ENCODE data around the gene ISX. TPM values are rescaled to one million over a fixed set of nuclear protein-coding genes. Genes with fewer than 3 reads are reported as not detected.

The ISX gene
- total RNA-seq, 1 experiment from 2014 or later, result not detected

- Histone ChIP-seq H3K9me3 (ENCODE audit: low read length) (no peaks in the 10 kb centered on the region), H3K9ac (ENCODE audit: low read length) (no peak overlapping the region), H3K36me3 (ENCODE audit: insufficient read depth, low read length) (no peaks in the 10 kb centered on the region), H3K9me2 (replicated peaks; ENCODE audit: insufficient read depth, low read length) (no peaks in the 10 kb centered on the region), H4K20me1 (ENCODE audit: insufficient read depth, low read depth, low read length) (no peaks in the 10 kb centered on the region), H3K4me3 (ENCODE audit: low read length) (no peak overlapping the region), H3K4me1 (ENCODE audit: low read length) (no peaks in the 10 kb centered on the region), H3K27me3 (ENCODE audit: low read length) (no peaks in the 10 kb centered on the region), H3K27ac (ENCODE audit: low read length) (no peak overlapping the region), H3K79me2 (ENCODE audit: low read length) (no peaks in the 10 kb centered on the region), H3K4me2 (ENCODE audit: low read depth, low read length, poor library complexity, severe bottlenecking) (no peak overlapping the region), H2AFZ (ENCODE audit: low read length) (no peak overlapping the region)
- DNase-seq, result no peak
Observed at GRCh38 chr22:35071784-35072183, 5.8 kb downstream of the ISX start.

DNA sequence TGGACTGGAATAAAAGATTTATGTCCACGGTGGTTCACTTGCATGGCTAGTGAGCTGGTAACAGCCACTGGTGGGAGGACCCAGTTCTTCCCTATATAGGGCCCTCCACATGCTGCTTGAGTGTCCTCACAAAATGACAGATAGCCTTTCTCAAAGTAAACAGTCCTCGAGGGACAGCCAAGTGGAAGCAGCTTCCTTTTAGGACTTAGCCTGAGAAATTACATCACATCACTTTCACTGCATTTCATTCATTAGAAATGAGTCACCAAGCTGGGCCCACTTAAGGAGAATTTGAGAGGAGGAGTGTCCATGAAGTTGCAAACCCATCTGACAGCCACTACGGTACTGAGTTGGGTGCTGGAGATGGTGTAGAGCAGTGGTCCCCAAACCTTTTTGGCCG, 7.0 kb downstream of the ISX start:
- Histone ChIP-seq H3K4me3 (ENCODE audit: low read length) (no peak overlapping the region), H3K9ac (ENCODE audit: low read length) (no peak overlapping the region), H3K9me3 (ENCODE audit: low read length) (no peaks in the 10 kb centered on the region), H2AFZ (ENCODE audit: low read length) (no peak overlapping the region), H3K27me3 (ENCODE audit: low read length) (no peaks in the 10 kb centered on the region), H3K4me1 (ENCODE audit: low read length) (no peaks in the 10 kb centered on the region), H3K27ac (ENCODE audit: low read length) (no peak overlapping the region), H3K79me2 (ENCODE audit: low read length) (no peaks in the 10 kb centered on the region), H3K9me2 (replicated peaks; ENCODE audit: insufficient read depth, low read length) (no peaks in the 10 kb centered on the region), H3K4me2 (ENCODE audit: low read depth, low read length, poor library complexity, severe bottlenecking) (no peak overlapping the region), H3K36me3 (ENCODE audit: insufficient read depth, low read length) (no peaks in the 10 kb centered on the region), H4K20me1 (ENCODE audit: insufficient read depth, low read depth, low read length) (no peaks in the 10 kb centered on the region)
- DNase-seq, result no peak

- Histone ChIP-seq H3K4me1 (ENCODE audit: low read length) (no peaks in the 10 kb centered on the region), H3K9ac (ENCODE audit: low read length) (no peak overlapping the region), H2AFZ (ENCODE audit: low read length) (no peak overlapping the region), H4K20me1 (ENCODE audit: insufficient read depth, low read depth, low read length) (no peaks in the 10 kb centered on the region), H3K27ac (ENCODE audit: low read length) (no peak overlapping the region), H3K9me3 (ENCODE audit: low read length) (no peaks in the 10 kb centered on the region), H3K36me3 (ENCODE audit: insufficient read depth, low read length) (no peaks in the 10 kb centered on the region), H3K27me3 (ENCODE audit: low read length) (no peaks in the 10 kb centered on the region), H3K79me2 (ENCODE audit: low read length) (no peaks in the 10 kb centered on the region), H3K4me2 (ENCODE audit: low read depth, low read length, poor library complexity, severe bottlenecking) (no peak overlapping the region), H3K4me3 (ENCODE audit: low read length) (no peak overlapping the region), H3K9me2 (replicated peaks; ENCODE audit: insufficient read depth, low read length) (no peaks in the 10 kb centered on the region)
- DNase-seq, result no peak
Observed at GRCh38 chr22:35074583-35074982, 8.6 kb downstream of the ISX start.

GRCh38 chr22:35076630-35077029, 10.7 kb downstream of the ISX start:
- H3K27me3 ChIP-seq (ENCODE audit: low read length), result no peaks in the 10 kb centered on the region
- no peak overlapping the region for H3K4me3 ChIP-seq (ENCODE audit: low read length)
- no peaks in the 10 kb centered on the region for H3K9me2 ChIP-seq (replicated peaks; ENCODE audit: insufficient read depth, low read length)
- no peaks in the 10 kb centered on the region for H3K4me1 ChIP-seq (ENCODE audit: low read length)
- H3K4me2 ChIP-seq (ENCODE audit: low read depth, low read length, poor library complexity, severe bottlenecking), result no peak overlapping the region
- no peak overlapping the region for H3K9ac ChIP-seq (ENCODE audit: low read length)
- DNase-seq, result no peak
- H3K9me3 ChIP-seq (ENCODE audit: low read length), result no peaks in the 10 kb centered on the region
- H2AFZ ChIP-seq (ENCODE audit: low read length), result no peak overlapping the region
- H3K79me2 ChIP-seq (ENCODE audit: low read length), result no peaks in the 10 kb centered on the region
- no peaks in the 10 kb centered on the region for H3K36me3 ChIP-seq (ENCODE audit: insufficient read depth, low read length)
- H4K20me1 ChIP-seq (ENCODE audit: insufficient read depth, low read depth, low read length), result no peaks in the 10 kb centered on the region
- no peak overlapping the region for H3K27ac ChIP-seq (ENCODE audit: low read length)

- Histone ChIP-seq H3K9ac (ENCODE audit: low read length) (no peak overlapping the region), H3K36me3 (ENCODE audit: insufficient read depth, low read length) (no peaks in the 10 kb centered on the region), H3K27ac (ENCODE audit: low read length) (no peak overlapping the region), H3K4me3 (ENCODE audit: low read length) (no peak overlapping the region), H3K9me3 (ENCODE audit: low read length) (no peaks in the 10 kb centered on the region), H2AFZ (ENCODE audit: low read length) (no peak overlapping the region), H3K9me2 (replicated peaks; ENCODE audit: insufficient read depth, low read length) (no peaks in the 10 kb centered on the region), H3K4me1 (ENCODE audit: low read length) (peaks cover 5% of the 10 kb centered on the region), H3K79me2 (ENCODE audit: low read length) (no peaks in the 10 kb centered on the region), H3K27me3 (ENCODE audit: low read length) (no peaks in the 10 kb centered on the region), H3K4me2 (ENCODE audit: low read depth, low read length, poor library complexity, severe bottlenecking) (no peak overlapping the region), H4K20me1 (ENCODE audit: insufficient read depth, low read depth, low read length) (no peaks in the 10 kb centered on the region)
- no peak for DNase-seq
Observed at GRCh38 chr22:35085621-35086020, 19.7 kb downstream of the ISX start.

GRCh38 chr22:35089139-35089538, 23.2 kb downstream of the ISX start:
- no peak overlapping the region for H3K4me3 ChIP-seq (ENCODE audit: low read length)
- H3K36me3 ChIP-seq (ENCODE audit: insufficient read depth, low read length), result no peaks in the 10 kb centered on the region
- peaks cover 5% of the 10 kb centered on the region for H3K4me1 ChIP-seq (ENCODE audit: low read length)
- no peak overlapping the region for H3K27ac ChIP-seq (ENCODE audit: low read length)
- no peaks in the 10 kb centered on the region for H3K9me2 ChIP-seq (replicated peaks; ENCODE audit: insufficient read depth, low read length)
- H3K9me3 ChIP-seq (ENCODE audit: low read length), result no peaks in the 10 kb centered on the region
- H4K20me1 ChIP-seq (ENCODE audit: insufficient read depth, low read depth, low read length), result no peaks in the 10 kb centered on the region
- DNase-seq, result no peak
- no peak overlapping the region for H3K9ac ChIP-seq (ENCODE audit: low read length)
- no peak overlapping the region for H2AFZ ChIP-seq (ENCODE audit: low read length)
- H3K4me2 ChIP-seq (ENCODE audit: low read depth, low read length, poor library complexity, severe bottlenecking), result no peak overlapping the region
- H3K79me2 ChIP-seq (ENCODE audit: low read length), result no peaks in the 10 kb centered on the region
- no peaks in the 10 kb centered on the region for H3K27me3 ChIP-seq (ENCODE audit: low read length)

GRCh38 chr22:35092406-35092805, 26.4 kb downstream of the ISX start:
- H3K4me1 ChIP-seq (ENCODE audit: low read length), result peaks cover 5% of the 10 kb centered on the region
- no peak for DNase-seq
- no peak overlapping the region for H3K27ac ChIP-seq (ENCODE audit: low read length)
- no peaks in the 10 kb centered on the region for H4K20me1 ChIP-seq (ENCODE audit: insufficient read depth, low read depth, low read length)
- H3K9me2 ChIP-seq (replicated peaks; ENCODE audit: insufficient read depth, low read length), result no peaks in the 10 kb centered on the region
- H3K9me3 ChIP-seq (ENCODE audit: low read length), result no peaks in the 10 kb centered on the region
- H3K4me3 ChIP-seq (ENCODE audit: low read length), result no peak overlapping the region
- H3K27me3 ChIP-seq (ENCODE audit: low read length), result no peaks in the 10 kb centered on the region
- no peak overlapping the region for H3K4me2 ChIP-seq (ENCODE audit: low read depth, low read length, poor library complexity, severe bottlenecking)
- no peaks in the 10 kb centered on the region for H3K36me3 ChIP-seq (ENCODE audit: insufficient read depth, low read length)
- H3K79me2 ChIP-seq (ENCODE audit: low read length), result no peaks in the 10 kb centered on the region
- H2AFZ ChIP-seq (ENCODE audit: low read length), result no peak overlapping the region
- no peak overlapping the region for H3K9ac ChIP-seq (ENCODE audit: low read length)

GRCh38 chr22:35098921-35099320, 33.0 kb downstream of the ISX start:
- Histone ChIP-seq H3K9me2 (replicated peaks; ENCODE audit: insufficient read depth, low read length) (no peaks in the 10 kb centered on the region), H3K36me3 (ENCODE audit: insufficient read depth, low read length) (no peaks in the 10 kb centered on the region), H3K27me3 (ENCODE audit: low read length) (no peaks in the 10 kb centered on the region), H3K9ac (ENCODE audit: low read length) (no peak overlapping the region), H3K4me1 (ENCODE audit: low read length) (peaks cover 18% of the 10 kb centered on the region), H4K20me1 (ENCODE audit: insufficient read depth, low read depth, low read length) (no peaks in the 10 kb centered on the region), H3K9me3 (ENCODE audit: low read length) (no peaks in the 10 kb centered on the region), H3K79me2 (ENCODE audit: low read length) (no peaks in the 10 kb centered on the region), H3K4me3 (ENCODE audit: low read length) (no peak overlapping the region), H2AFZ (ENCODE audit: low read length) (no peak overlapping the region), H3K4me2 (ENCODE audit: low read depth, low read length, poor library complexity, severe bottlenecking) (no peak overlapping the region), H3K27ac (ENCODE audit: low read length) (no peak overlapping the region)
- no peak for DNase-seq

DNA sequence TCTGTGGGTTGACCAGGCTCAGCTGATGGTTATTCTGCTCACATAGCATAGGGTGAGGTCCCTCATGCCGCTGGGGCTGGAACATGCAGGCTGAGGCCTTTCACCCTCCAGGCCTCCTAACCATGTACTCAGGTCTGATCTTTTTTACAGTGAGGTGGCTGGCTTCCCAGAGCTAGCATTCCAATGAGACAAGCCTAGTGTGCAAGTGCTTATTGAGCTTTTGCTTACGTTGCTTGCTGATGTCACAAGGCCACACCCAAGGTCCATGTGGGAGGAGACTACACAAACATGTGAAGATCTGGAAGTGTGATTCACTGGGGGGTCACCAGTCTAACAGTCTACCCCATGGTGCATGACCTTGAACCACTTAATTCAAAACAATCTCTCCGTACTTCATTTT, 33.9 kb downstream of the ISX start:
- H3K4me1 ChIP-seq (ENCODE audit: low read length), result peaks cover 26% of the 10 kb centered on the region
- H3K4me2 ChIP-seq (ENCODE audit: low read depth, low read length, poor library complexity, severe bottlenecking), result no peak overlapping the region

More for the DNA sequence above, 33.9 kb downstream of the ISX start:
- H3K36me3 ChIP-seq (ENCODE audit: insufficient read depth, low read length), result no peaks in the 10 kb centered on the region
- no peak overlapping the region for H3K4me3 ChIP-seq (ENCODE audit: low read length)
- no peak overlapping the region for H3K9ac ChIP-seq (ENCODE audit: low read length)
- H3K9me3 ChIP-seq (ENCODE audit: low read length), result no peaks in the 10 kb centered on the region
- no peak for DNase-seq
- H2AFZ ChIP-seq (ENCODE audit: low read length), result no peak overlapping the region
- H3K79me2 ChIP-seq (ENCODE audit: low read length), result no peaks in the 10 kb centered on the region
- H3K27ac ChIP-seq (ENCODE audit: low read length), result no peak overlapping the region
- H3K27me3 ChIP-seq (ENCODE audit: low read length), result no peaks in the 10 kb centered on the region
- no peaks in the 10 kb centered on the region for H3K9me2 ChIP-seq (replicated peaks; ENCODE audit: insufficient read depth, low read length)
- H4K20me1 ChIP-seq (ENCODE audit: insufficient read depth, low read depth, low read length), result no peaks in the 10 kb centered on the region
